ENCODE results near the gene BTF3. TPM values are rescaled to one million over a fixed set of nuclear protein-coding genes. Genes with fewer than 3 reads are reported as not detected.

The BTF3 gene
- total and polyA plus RNA-seq, 2 of the 13 experiments (the other 11 are each of a cell fraction or from before 2014, with no cell fraction given), result 557 to 698 TPM

DNA sequence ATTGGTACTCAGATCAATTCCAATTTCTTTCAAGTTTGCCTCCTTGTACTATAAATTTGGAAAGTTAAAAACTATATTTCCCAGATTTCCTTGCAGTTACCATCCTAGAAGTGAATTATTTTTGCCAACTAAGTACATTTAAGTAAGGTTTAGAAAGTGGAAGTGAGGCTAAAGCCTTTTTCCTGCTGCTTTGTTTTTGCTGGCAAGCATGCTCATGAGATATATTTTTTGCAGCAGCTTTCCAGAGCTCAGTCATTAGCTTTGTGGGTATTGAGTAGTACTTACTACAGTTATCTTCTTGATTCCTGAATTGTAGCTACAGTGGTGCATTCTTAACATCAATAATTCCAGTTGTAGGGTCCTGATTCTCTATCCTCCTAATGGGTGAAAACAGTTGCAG lies 3.5 kb upstream of the BTF3 start (continued):
- TF ChIP-seq TSC22D2 (CRISPR knock-in tag; IDR thresholded peaks at IDR 0.05; ENCODE audit: borderline replicate concordance) (no peak), ZBTB21 (CRISPR knock-in tag; IDR thresholded peaks at IDR 0.05) (no peak)
- TF ChIP-seq, protein P1, sequence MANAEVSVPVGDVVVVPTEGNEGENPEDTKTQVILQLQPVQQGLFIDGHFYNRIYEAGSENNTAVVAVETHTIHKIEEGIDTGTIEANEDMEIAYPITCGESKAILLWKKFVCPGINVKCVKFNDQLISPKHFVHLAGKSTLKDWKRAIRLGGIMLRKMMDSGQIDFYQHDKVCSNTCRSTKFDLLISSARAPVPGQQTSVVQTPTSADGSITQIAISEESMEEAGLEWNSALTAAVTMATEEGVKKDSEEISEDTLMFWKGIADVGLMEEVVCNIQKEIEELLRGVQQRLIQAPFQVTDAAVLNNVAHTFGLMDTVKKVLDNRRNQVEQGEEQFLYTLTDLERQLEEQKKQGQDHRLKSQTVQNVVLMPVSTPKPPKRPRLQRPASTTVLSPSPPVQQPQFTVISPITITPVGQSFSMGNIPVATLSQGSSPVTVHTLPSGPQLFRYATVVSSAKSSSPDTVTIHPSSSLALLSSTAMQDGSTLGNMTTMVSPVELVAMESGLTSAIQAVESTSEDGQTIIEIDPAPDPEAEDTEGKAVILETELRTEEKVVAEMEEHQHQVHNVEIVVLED (CRISPR knock-in tag; IDR thresholded peaks at IDR 0.05; ENCODE audit: borderline replicate concordance), result no peak
- TF ChIP-seq, protein P2, sequence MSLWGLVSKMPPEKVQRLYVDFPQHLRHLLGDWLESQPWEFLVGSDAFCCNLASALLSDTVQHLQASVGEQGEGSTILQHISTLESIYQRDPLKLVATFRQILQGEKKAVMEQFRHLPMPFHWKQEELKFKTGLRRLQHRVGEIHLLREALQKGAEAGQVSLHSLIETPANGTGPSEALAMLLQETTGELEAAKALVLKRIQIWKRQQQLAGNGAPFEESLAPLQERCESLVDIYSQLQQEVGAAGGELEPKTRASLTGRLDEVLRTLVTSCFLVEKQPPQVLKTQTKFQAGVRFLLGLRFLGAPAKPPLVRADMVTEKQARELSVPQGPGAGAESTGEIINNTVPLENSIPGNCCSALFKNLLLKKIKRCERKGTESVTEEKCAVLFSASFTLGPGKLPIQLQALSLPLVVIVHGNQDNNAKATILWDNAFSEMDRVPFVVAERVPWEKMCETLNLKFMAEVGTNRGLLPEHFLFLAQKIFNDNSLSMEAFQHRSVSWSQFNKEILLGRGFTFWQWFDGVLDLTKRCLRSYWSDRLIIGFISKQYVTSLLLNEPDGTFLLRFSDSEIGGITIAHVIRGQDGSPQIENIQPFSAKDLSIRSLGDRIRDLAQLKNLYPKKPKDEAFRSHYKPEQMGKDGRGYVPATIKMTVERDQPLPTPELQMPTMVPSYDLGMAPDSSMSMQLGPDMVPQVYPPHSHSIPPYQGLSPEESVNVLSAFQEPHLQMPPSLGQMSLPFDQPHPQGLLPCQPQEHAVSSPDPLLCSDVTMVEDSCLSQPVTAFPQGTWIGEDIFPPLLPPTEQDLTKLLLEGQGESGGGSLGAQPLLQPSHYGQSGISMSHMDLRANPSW (CRISPR knock-in tag; IDR thresholded peaks at IDR 0.05; ENCODE audit: borderline replicate concordance), result no peak

DNA sequence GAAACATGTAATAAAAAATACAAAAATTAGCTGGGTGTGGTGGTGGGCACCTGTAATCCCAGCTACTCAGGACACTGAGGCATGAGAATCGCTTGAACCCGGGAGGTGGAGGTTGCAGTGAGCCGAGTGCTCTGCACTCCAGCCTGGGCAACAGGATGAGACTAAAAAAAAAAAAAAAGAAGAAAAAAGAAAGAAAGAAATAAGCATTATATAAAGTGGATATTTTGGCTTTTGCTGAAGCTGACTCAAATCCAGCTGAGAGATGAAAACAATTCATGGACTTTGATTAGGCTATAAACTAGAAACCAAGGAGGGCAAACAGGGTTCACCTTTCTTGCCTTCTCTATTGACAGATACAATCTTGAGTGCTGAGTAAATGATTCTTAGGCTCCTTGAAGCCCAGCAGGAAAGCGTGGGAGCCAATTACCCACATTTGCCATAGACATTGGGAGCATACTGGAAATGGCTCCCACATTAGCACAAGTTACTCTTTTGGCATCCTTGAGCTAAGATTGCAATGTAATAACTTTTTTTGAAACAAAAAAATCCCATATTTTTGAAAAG lies 2.4 kb upstream of the BTF3 start:
- no peak overlapping the region for H3K4me3 ChIP-seq (replicated peaks in 1 of 3; ENCODE audit: insufficient read depth in 1 of 3, low read depth in 2 of 3, low read length in 3 of 3)
- no peak overlapping the region for H2AFZ ChIP-seq (ENCODE audit: low read length)
- BruUV-seq (replicated peaks), result no TSS peak
- peaks cover 23% of the 10 kb centered on the region for H3K4me1 ChIP-seq (ENCODE audit: insufficient read depth, low read length)
- ATAC-seq (no peak), DNase-seq (ENCODE audit: low spot score) (no peak), FAIRE-seq (no peak)
- POLR2A ChIA-PET, result no interaction called here
- 91% methylated on average over 4 of the region's 4 CpGs for WGBS (ENCODE audit: low lambda C conversion rate)
- peaks cover 27% of the 10 kb centered on the region for H3K79me2 ChIP-seq (ENCODE audit: insufficient read depth, low read length)
- H3K4me2 ChIP-seq (ENCODE audit: low read depth, low read length), result no peak overlapping the region
- peaks cover 0 to 4% of the 10 kb centered on the region in 2 experiments; a peak in 2 of 5 replicates for H3K27me3 ChIP-seq (ENCODE audit: control insufficient read depth in 1 of 2, insufficient read depth in 2 of 2, low read length in 2 of 2)
- H3K36me3 ChIP-seq (replicated peaks in 1 of 2; ENCODE audit: control insufficient read depth in 1 of 2, insufficient read depth in 2 of 2, low read length in 2 of 2), result 0 out of 5 replicates have a peak, but pooled peaks cover 0 to 5% of the 10 kb centered on the region in 2 experiments
- no peaks in the 10 kb centered on the region for H3K9me3 ChIP-seq (ENCODE audit: low read length)
- H4K20me1 ChIP-seq (ENCODE audit: insufficient read depth, low read length), result peaks cover 22% of the 10 kb centered on the region
- TF ChIP-seq MIER3 (CRISPR knock-in tag; IDR thresholded peaks at IDR 0.05; ENCODE audit: borderline replicate concordance) (no peak), MED8 (CRISPR knock-in tag; IDR thresholded peaks at IDR 0.05; ENCODE audit: insufficient replicate concordance) (no peak), FIP1L1 (IDR thresholded peaks at IDR 0.05; ENCODE audit: borderline replicate concordance, insufficient read depth, low read depth, low read length) (no peak), ARNT2 (CRISPR knock-in tag; IDR thresholded peaks at IDR 0.05; ENCODE audit: low read depth) (no peak), ZSCAN21 (CRISPR knock-in tag; IDR thresholded peaks at IDR 0.05; ENCODE audit: borderline replicate concordance) (no peak), ZNF605 (CRISPR knock-in tag; IDR thresholded peaks at IDR 0.05) (no peak), ZSCAN20 (CRISPR knock-in tag; IDR thresholded peaks at IDR 0.05; ENCODE audit: borderline replicate concordance) (no peak), ZNF33B (CRISPR knock-in tag; IDR thresholded peaks at IDR 0.05) (no peak), ZNF570 (CRISPR knock-in tag; IDR thresholded peaks at IDR 0.05; ENCODE audit: borderline replicate concordance) (no peak), HMG20B (CRISPR knock-in tag; conservative IDR thresholded peaks at IDR 0.05) (no peak)
- TF ChIP-seq, protein P3, sequence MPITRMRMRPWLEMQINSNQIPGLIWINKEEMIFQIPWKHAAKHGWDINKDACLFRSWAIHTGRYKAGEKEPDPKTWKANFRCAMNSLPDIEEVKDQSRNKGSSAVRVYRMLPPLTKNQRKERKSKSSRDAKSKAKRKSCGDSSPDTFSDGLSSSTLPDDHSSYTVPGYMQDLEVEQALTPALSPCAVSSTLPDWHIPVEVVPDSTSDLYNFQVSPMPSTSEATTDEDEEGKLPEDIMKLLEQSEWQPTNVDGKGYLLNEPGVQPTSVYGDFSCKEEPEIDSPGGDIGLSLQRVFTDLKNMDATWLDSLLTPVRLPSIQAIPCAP (CRISPR knock-in tag; IDR thresholded peaks at IDR 0.05; ENCODE audit: low read depth), result no peak
- TF ChIP-seq, protein P4, sequence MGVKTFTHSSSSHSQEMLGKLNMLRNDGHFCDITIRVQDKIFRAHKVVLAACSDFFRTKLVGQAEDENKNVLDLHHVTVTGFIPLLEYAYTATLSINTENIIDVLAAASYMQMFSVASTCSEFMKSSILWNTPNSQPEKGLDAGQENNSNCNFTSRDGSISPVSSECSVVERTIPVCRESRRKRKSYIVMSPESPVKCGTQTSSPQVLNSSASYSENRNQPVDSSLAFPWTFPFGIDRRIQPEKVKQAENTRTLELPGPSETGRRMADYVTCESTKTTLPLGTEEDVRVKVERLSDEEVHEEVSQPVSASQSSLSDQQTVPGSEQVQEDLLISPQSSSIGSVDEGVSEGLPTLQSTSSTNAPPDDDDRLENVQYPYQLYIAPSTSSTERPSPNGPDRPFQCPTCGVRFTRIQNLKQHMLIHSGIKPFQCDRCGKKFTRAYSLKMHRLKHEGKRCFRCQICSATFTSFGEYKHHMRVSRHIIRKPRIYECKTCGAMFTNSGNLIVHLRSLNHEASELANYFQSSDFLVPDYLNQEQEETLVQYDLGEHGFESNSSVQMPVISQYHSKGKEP (CRISPR knock-in tag; IDR thresholded peaks at IDR 0.05), result no peak
- H3K9ac ChIP-seq (ENCODE audit: insufficient read depth, low read depth, low read length), result no peak overlapping the region
- intact Hi-C loops (cut with micrococcal nuclease; ENCODE audit: unreplicated experiment), result loop anchor here (5.0 kb wide), 1 partner anchor 46 kb away; no protein-coding TSS in a partner anchor
- CTCF ChIA-PET (ENCODE audit: low intra/inter-chr PET ratio, low total read pairs), result no interaction called here
- in situ Hi-C loops (cut with HindIII; ENCODE audit: extremely low pct_ligation_motif_present, low pct_unique_long_range_greater_than_20kb), result no loop called here
- H3K27ac ChIP-seq (ENCODE audit: extremely low read length, insufficient read depth, low read length), result no peak overlapping the region
